K562 (cell line): ENCODE measurements around the gene KCNK3. TPM values are rescaled to one million over a fixed set of nuclear protein-coding genes. Genes with fewer than 3 reads are reported as not detected.

Experiments
- ATAC-seq: fragments of 200-7000 bp; cut with Tn5 transposase; 3 replicates; pipeline ENCODE4 v1.9.1; 2020; ENCODE audit warnings: moderate library complexity
- BruUV-seq: library from RNA; stranded (reverse); fragments of 400-500 nt; replicated peaks from 2 replicates; lab custom pipeline; 2021; lab: Mats Ljungman, UMichigan
- CTCF ChIA-PET: fragments of 300-600 bp; formaldehyde crosslinking; extraction: SDS; loops from one replicate; lab custom pipeline; 2021; ENCODE audit warnings: low intra/inter-chr PET ratio; lab: Yijun Ruan, JAX
- POLR2A ChIA-PET: fragments of 300-600, 350-650 bp; sonication (Branson Sonifier 250); formaldehyde crosslinking; extraction: SDS; loops from one replicate; lab custom pipeline; 2021; ENCODE audit warnings: antibody characterized with exemption, inconsistent platforms; lab: Yijun Ruan, JAX
- DNase-seq, 4 experiments: peaks; one replicate each; pipeline versions ENCODE4 v3.0.0 to v3.0.0-alpha.2; 2011 to 2018; ENCODE audit warnings: low spot score in 3 of 4, mixed read lengths in 3 of 4; ENCODE audit errors: extremely low read depth in 1 of 4
- FAIRE-seq: peaks from 2 replicates; lab custom pipeline; 2011; peaks lifted over from hg19 to GRCh38; lab: Jason Lieb, UNC
- H2AFZ ChIP-seq: 2 replicates; pipeline ENCODE4 v1.6.0; 2011; ENCODE audit warnings: low read depth, low read length, control low read depth, inconsistent platforms
- H3K27ac ChIP-seq: fragments of 200-600 bp; 3 replicates; pipeline ENCODE4 v1.8.0; 2011; ENCODE audit warnings: low read depth, mild to moderate bottlenecking, control low read depth, inconsistent platforms, low read length, moderate library complexity, mixed read lengths; ENCODE audit errors: extremely low read depth
- H3K27me3 ChIP-seq, 2 experiments: fragments of 300-600 bp in 1 of 2; 2 replicates in 1 of 2; 3 replicates in 1 of 2; pipeline versions ENCODE4 v1.6.0 to v1.8.0; 2011; ENCODE audit warnings: inconsistent platforms in 2 of 2, low read length in 2 of 2, mild to moderate bottlenecking in 1 of 2, mixed read lengths in 1 of 2, moderate library complexity in 1 of 2; ENCODE audit not compliant: control insufficient read depth in 2 of 2, insufficient read depth in 2 of 2
- H3K36me3 ChIP-seq: fragments of 300-600 bp; 3 replicates; pipeline ENCODE4 v1.8.0; 2011; ENCODE audit warnings: mild to moderate bottlenecking, low read length, inconsistent platforms; ENCODE audit not compliant: control insufficient read depth, insufficient read depth
- H3K4me1 ChIP-seq, 2 experiments: fragments of 200-600 bp in 1 of 2; replicated peaks in 1 of 2; 2 replicates in 1 of 2; 3 replicates in 1 of 2; pipeline versions ENCODE4 v1.5.1 to v1.8.0; 2011; ENCODE audit warnings: inconsistent platforms in 2 of 2, low read length in 2 of 2, mild to moderate bottlenecking in 1 of 2, mixed read lengths in 1 of 2, moderate library complexity in 1 of 2; ENCODE audit not compliant: control insufficient read depth in 2 of 2, insufficient read depth in 2 of 2
- H3K4me2 ChIP-seq: 2 replicates; pipeline ENCODE4 v1.6.1; 2011; ENCODE audit warnings: low read length, control low read depth, inconsistent platforms, mixed read lengths; ENCODE audit not compliant: insufficient read depth
- H3K4me3 ChIP-seq: fragments of 200-600 bp; sonication (generic), shearing (Covaris generic); 2 replicates; pipeline ENCODE4 v1.5.1; 2016; ENCODE audit warnings: control low read depth, inconsistent platforms
- H3K79me2 ChIP-seq: fragments of 200-600 bp; 3 replicates; pipeline ENCODE4 v1.8.0; 2011; ENCODE audit warnings: low read length, inconsistent platforms; ENCODE audit not compliant: control insufficient read depth, insufficient read depth
- H3K9ac ChIP-seq, 2 experiments: 2 replicates each; pipeline versions ENCODE4 v1.6.0 to v1.6.1; 2011; ENCODE audit warnings: low read depth in 2 of 2, low read length in 2 of 2, control low read depth in 1 of 2, inconsistent platforms in 1 of 2, mild to moderate bottlenecking in 1 of 2, mixed read lengths in 1 of 2; ENCODE audit not compliant: insufficient read depth in 1 of 2
- H3K9me1 ChIP-seq: one replicate; pipeline ENCODE4 v1.6.0; 2011; ENCODE audit warnings: inconsistent platforms, mild to moderate bottlenecking, low read length, moderate library complexity; ENCODE audit not compliant: control insufficient read depth, insufficient read depth
- H3K9me3 ChIP-seq: replicated peaks from 2 replicates; pipeline ENCODE4 v1.5.1; 2011; ENCODE audit warnings: low read depth, low read length, inconsistent platforms; ENCODE audit not compliant: control insufficient read depth, insufficient read depth
- H4K20me1 ChIP-seq: replicated peaks from 2 replicates; pipeline ENCODE4 v1.6.1; 2011; ENCODE audit warnings: low read length, inconsistent platforms, mixed read lengths; ENCODE audit not compliant: control insufficient read depth, insufficient read depth
- CBFA2T2 ChIP-seq: fragments of 450-650 bp; conservative IDR thresholded peaks from 2 replicates; pipeline ENCODE4 v1.6.1; 2017; ENCODE audit warnings: mild to moderate bottlenecking
- CHD7 ChIP-seq: fragments of 200-600 bp; sonication (generic); IDR thresholded peaks from one replicate; pipeline ENCODE4 v1.6.1; 2012; ENCODE audit warnings: mild to moderate bottlenecking, low read depth, low read length, inconsistent platforms
- EGR1 ChIP-seq: fragments of 450-650 bp; conservative IDR thresholded peaks from 2 replicates; pipeline ENCODE4 v1.6.1; 2017; ENCODE audit warnings: mild to moderate bottlenecking
- ELF1 ChIP-seq: fragments of 200-800 bp; sonication (Bioruptor generic); IDR thresholded peaks from 2 replicates; pipeline ENCODE4 v1.6.1; 2016; ENCODE audit warnings: missing genetic modification characterization, missing compliant biosample characterization
- HDAC1 ChIP-seq, 2 experiments: fragments of 450-650 bp; IDR thresholded peaks; 2 replicates each; pipeline ENCODE4 v1.6.1; 2016 to 2017; ENCODE audit warnings: inconsistent platforms in 1 of 2, mild to moderate bottlenecking in 1 of 2, moderate library complexity in 1 of 2
- JUNB ChIP-seq: fragments of 450-650 bp; formaldehyde crosslinking; conservative IDR thresholded peaks from 2 replicates; pipeline ENCODE4 v1.4.0; 2020; ENCODE audit warnings: mild to moderate bottlenecking
- JUND ChIP-seq, 2 experiments: IDR thresholded peaks; 2 replicates in 1 of 2; 3 replicates in 1 of 2; pipeline ENCODE4 v1.6.1; 2011; ENCODE audit warnings: borderline replicate concordance in 2 of 2, low read depth in 2 of 2, low read length in 2 of 2, improper control_type of control experiment in 1 of 2, missing biosample characterization in 1 of 2, missing genetic modification characterization in 1 of 2, missing genetic modification reagents in 1 of 2
- KDM1A ChIP-seq, 2 experiments: fragments of 450-650 bp; IDR thresholded peaks; 2 replicates each; pipeline ENCODE4 v1.6.1; 2016; ENCODE audit warnings: mild to moderate bottlenecking in 2 of 2
- NCOA2 ChIP-seq, 2 experiments: fragments of 450-650 bp; IDR thresholded peaks; 2 replicates each; pipeline ENCODE4 v1.6.1; 2018; ENCODE audit warnings: mild to moderate bottlenecking in 2 of 2, moderate library complexity in 1 of 2; ENCODE audit not compliant: partially characterized antibody in 2 of 2
- POLR2H ChIP-seq: IDR thresholded peaks from 2 replicates; pipeline ENCODE4 v1.6.1; 2016; ENCODE audit warnings: missing genetic modification characterization, low read depth, mild to moderate bottlenecking, control low read depth, missing compliant biosample characterization, moderate library complexity
- RAD51 ChIP-seq: fragments of 450-650 bp; IDR thresholded peaks from 2 replicates; pipeline ENCODE4 v1.7.1; 2016; ENCODE audit warnings: low read depth, mild to moderate bottlenecking, borderline replicate concordance
- ZNF778 ChIP-seq: fragments of 450-650 bp; formaldehyde crosslinking; IDR thresholded peaks from 2 replicates; pipeline ENCODE4 v1.4.0; 2020; ENCODE audit warnings: mild to moderate bottlenecking, moderate library complexity
- WGBS: fragments of 100-300 bp; shearing (Covaris generic); methylation state at CpG from one replicate; pipeline ENCODE4 v1.1.6; 2016; ENCODE audit warnings: low coverage, mixed read lengths; ENCODE audit not compliant: insufficient coverage; ENCODE audit errors: missing lambda C conversion rate; 5-methylcytosine and 5-hydroxymethylcytosine counted together
- in situ Hi-C: fragments of 300-500 bp; cut with MboI; formaldehyde crosslinking; loops from 4 replicates; pipeline ENCODE4 v1.15.0; 2018; ENCODE audit warnings: inconsistent platforms, mixed read lengths
- intact Hi-C: fragments of 100-400 bp; cut with micrococcal nuclease; formaldehyde crosslinking; loops from 2 replicates; pipeline ENCODE4 v1.14.2; 2022
- polyA plus RNA-seq, 8 experiments: library from polyadenylated mRNA; depleted of rRNA in 4 of 8; stranded (reverse) in 5 of 8; unstranded in 3 of 8; fragments of >200 nt; fragmentation: Nextera tagmentation in 2 of 8; fragmentation: Illumina TruSeq in 1 of 8; extraction: Ambion mirVana in 2 of 8; extraction: Trizol in 1 of 8; gene quantifications; 2 replicates each; pipeline versions ENCODE4 v1.2.1 to v1.2.3, GENCODE V29; 2011 to 2014; ENCODE audit warnings: inconsistent platforms in 1 of 8, missing spikeins in 1 of 8
- total RNA-seq, 7 experiments: library from RNA; depleted of rRNA in 6 of 7; stranded (reverse); fragments of >200 nt in 6 of 7; fragmentation: Illumina TruSeq in 2 of 7; extraction: Trizol in 2 of 7; gene quantifications; 2 replicates each; pipeline versions ENCODE4 v1.2.1 to v1.2.3, GENCODE V29; 2011 to 2021; ENCODE audit warnings: low replicate concordance in 1 of 7

KCNK3 gene
- total and polyA plus RNA-seq, 9 of the 15 experiments (the other 6 are each of a cell fraction or from before 2014, with no cell fraction given): 0.01 to 0.20 (median 0.07) TPM; not detected in 5

GRCh38 chr2:26735097-26735496 is 42.6 kb downstream of the KCNK3 start:
- WGBS: 23% methylated on average over 5 of the region's 5 CpGs
- DNase-seq (no peak), ATAC-seq (no peak), FAIRE-seq (peak; percentile 65)
- Histone ChIP-seq H3K27ac (no peak overlapping the region), H3K36me3 (no peaks in the 10 kb centered on the region), H3K9me1 (no peaks in the 10 kb centered on the region), H3K9me3 (no peaks in the 10 kb centered on the region), H4K20me1 (no peaks in the 10 kb centered on the region), H3K4me2 (no peak overlapping the region), H3K9ac (no peak overlapping the region), H3K4me3 (no peak overlapping the region), H3K4me1 (peaks cover 0 to 4% of the 10 kb centered on the region in 2 experiments; a peak in 1 of 5 replicates), H2AFZ (no peak overlapping the region), H3K79me2 (no peaks in the 10 kb centered on the region), H3K27me3 (peaks cover 5 to 28% of the 10 kb centered on the region in 2 experiments; a peak in 4 of 5 replicates)
- BruUV-seq: no TSS peak
- ChIA-PET CTCF (interaction anchor here (1.1 kb wide), 1 partner anchor 10 kb away, joined by 6 read pairs; no protein-coding TSS in a partner anchor), POLR2A (interaction anchor here (0.9 to 1.1 kb wide), 2 partner anchors 10 to 11 kb away, joined by 3 read pairs; no protein-coding TSS in a partner anchor)
- intact Hi-C loops: no loop called here
- in situ Hi-C loops: no loop called here
- TF ChIP-seq HDAC1 (IDR thresholded peaks at IDR 0.05) (0 out of 4 replicates have a peak, but pooled peaks of 1 of the 2 experiments have one; percentile 30), KDM1A (IDR thresholded peaks at IDR 0.05) (peak; percentile 52 to 78), NCOA2 (IDR thresholded peaks at IDR 0.05; ENCODE audit: partially characterized antibody in 2 of 2) (no peak), ELF1 (tag) (no peak), CHD7 (no peak), JUND (IDR thresholded peaks at IDR 0.05; ENCODE audit: borderline replicate concordance, low read depth, low read length) (no peak), JUND (tag; IDR thresholded peaks at IDR 0.05; ENCODE audit: borderline replicate concordance, low read depth, low read length) (peak; percentile 17; the same call in 1 of the 3 replicates), RAD51 (no peak), POLR2H (tag) (no peak), CBFA2T2 (peak; percentile 42), ZNF778 (no peak), JUNB (no peak), EGR1 (0 out of 2 replicates have a peak, but pooled peaks have one; percentile 6)
